ENCODE measurements around the gene BMP7.

GRCh38 chr20:57293995-57294394 lies 27.6 kb upstream of the BMP7 start:
- TF ChIP-seq CTCF (IDR thresholded peaks at IDR 0.05) (no peak), POLR2A (IDR thresholded peaks at IDR 0.05) (no peak)
